B cell (primary cell): ENCODE measurements around the gene KANK2. TPM values are rescaled to one million over a fixed set of nuclear protein-coding genes. Genes with fewer than 3 reads are reported as not detected.

Source experiments
- ATAC-seq: fragments of 200-7000 bp; cut with Tn5 transposase; one replicate; pipeline ENCODE4 v1.10.0; 2021; ENCODE audit warnings: low read depth, mild to moderate bottlenecking, moderate number of reproducible peaks, moderate library complexity
- CTCF ChIA-PET: fragments of 350-600 bp; sonication (Branson Sonifier 250); formaldehyde crosslinking; loops from one replicate; lab custom pipeline; 2021; ENCODE audit warnings: antibody characterized with exemption, inconsistent platforms; lab: Charles Lee
- POLR2A ChIA-PET: fragments of 350-600 bp; sonication (Branson Sonifier 250); formaldehyde crosslinking; loops from one replicate; lab custom pipeline; 2021; ENCODE audit warnings: antibody characterized with exemption; lab: Charles Lee
- DNase-seq: peaks from one replicate; pipeline ENCODE4 v3.0.0; 2013
- H2AFZ ChIP-seq: 2 replicates; pipeline ENCODE4 v1.6.1; 2012; ENCODE audit warnings: mild to moderate bottlenecking, low read depth, low read length; ENCODE audit not compliant: insufficient read depth, poor library complexity, severe bottlenecking
- H3K27ac ChIP-seq, 2 donors: 1 replicate in 1 of 2; 2 replicates in 1 of 2; pipeline ENCODE4 v1.5.1; 2012 to 2013; ENCODE audit warnings: low read length in 2 of 2, mild to moderate bottlenecking in 2 of 2, moderate library complexity in 1 of 2
- H3K27me3 ChIP-seq, 4 experiments: fragments of 200-600 bp in 1 of 4; sonication (generic) in 1 of 4; replicated peaks in 1 of 4; 1 replicate in 2 of 4; 2 replicates in 2 of 4; pipeline versions ENCODE4 v1.6.1 to v1.7.0; 2013 to 2016; ENCODE audit warnings: low read length in 3 of 4, mild to moderate bottlenecking in 2 of 4, mixed read lengths in 1 of 4, moderate library complexity in 1 of 4; ENCODE audit not compliant: insufficient read depth in 4 of 4, control insufficient read depth in 3 of 4; ENCODE audit errors: control extremely low read depth in 1 of 4
- H3K36me3 ChIP-seq, 2 experiments: replicated peaks in 1 of 2; 1 replicate in 1 of 2; 2 replicates in 1 of 2; pipeline versions ENCODE4 v1.6.1 to v1.7.1; 2013; ENCODE audit warnings: low read length in 1 of 2; ENCODE audit not compliant: insufficient read depth in 2 of 2, control insufficient read depth in 1 of 2; ENCODE audit errors: control extremely low read depth in 1 of 2, extremely low read depth in 1 of 2
- H3K4me1 ChIP-seq, 2 donors: fragments of 200-600 bp in 1 of 2; sonication (generic) in 1 of 2; 1 replicate in 1 of 2; 2 replicates in 1 of 2; pipeline versions ENCODE4 v1.5.1 to v1.6.1; 2013 to 2017; ENCODE audit warnings: low read length in 2 of 2; ENCODE audit not compliant: control insufficient read depth in 2 of 2, insufficient read depth in 2 of 2
- H3K4me2 ChIP-seq: replicated peaks from 2 replicates; pipeline ENCODE3; 2012; ENCODE audit warnings: mild to moderate bottlenecking, low read depth, low read length; ENCODE audit not compliant: poor library complexity, severe bottlenecking
- H3K4me3 ChIP-seq, 5 experiments: fragments of 200-600 bp in 1 of 5; sonication (generic) in 1 of 5; 1 replicate in 3 of 5; 2 replicates in 2 of 5; pipeline versions ENCODE4 v1.5.1 to v1.7.0; 2011 to 2016; ENCODE audit warnings: low read length in 4 of 5, mild to moderate bottlenecking in 4 of 5, low read depth in 2 of 5, control low read depth in 1 of 5, moderate library complexity in 1 of 5; ENCODE audit not compliant: insufficient read depth in 1 of 5; ENCODE audit errors: control extremely low read depth in 1 of 5, extremely low read depth in 1 of 5
- H3K79me2 ChIP-seq: fragments of 200-600 bp; sonication (generic); one replicate; pipeline ENCODE4 v1.6.0; 2016; ENCODE audit warnings: low read length; ENCODE audit not compliant: control insufficient read depth, insufficient read depth
- H3K9ac ChIP-seq: fragments of 200-600 bp; sonication (generic); 2 replicates; pipeline ENCODE4 v1.6.1; 2017; ENCODE audit warnings: mild to moderate bottlenecking, low read length, moderate library complexity
- H3K9me3 ChIP-seq, 3 donors: one replicate each; pipeline versions ENCODE4 v1.6.1 to v1.7.1; 2013; ENCODE audit warnings: low read length in 2 of 3; ENCODE audit not compliant: control insufficient read depth in 2 of 3, insufficient read depth in 1 of 3; ENCODE audit errors: control extremely low read depth in 1 of 3
- H4K20me1 ChIP-seq: 2 replicates; pipeline ENCODE4 v1.6.0; 2012; ENCODE audit warnings: mild to moderate bottlenecking, low read length; ENCODE audit not compliant: insufficient read depth, control insufficient read depth, poor library complexity, severe bottlenecking
- H3K27ac Mint-ChIP-seq: one replicate; pipeline ENCODE4 v1.8.0; 2021; ENCODE audit warnings: mixed read lengths
- H3K27me3 Mint-ChIP-seq: one replicate; pipeline ENCODE4 v1.8.0; 2021; ENCODE audit warnings: mixed read lengths
- H3K4me1 Mint-ChIP-seq: one replicate; pipeline ENCODE4 v1.8.0; 2021; ENCODE audit warnings: mixed read lengths
- H3K4me3 Mint-ChIP-seq: one replicate; pipeline ENCODE4 v1.8.0; 2021; ENCODE audit warnings: mixed read lengths
- H3K9me3 Mint-ChIP-seq: one replicate; pipeline ENCODE4 v1.8.0; 2022; ENCODE audit warnings: mixed read lengths; ENCODE audit not compliant: insufficient read depth
- CTCF ChIP-seq: fragments of 200-600 bp; IDR thresholded peaks from one replicate; pipeline ENCODE4 v1.8.0; 2022; ENCODE audit warnings: antibody characterized with exemption, mild to moderate bottlenecking
- EZH2 ChIP-seq: IDR thresholded peaks from 2 replicates; pipeline ENCODE4 v1.6.1; 2012; ENCODE audit warnings: borderline replicate concordance, low read depth, mild to moderate bottlenecking, moderate library complexity, low read length; ENCODE audit not compliant: insufficient read depth, poor library complexity, severe bottlenecking
- WGBS: methylation state at CpG from one replicate; pipeline ENCODE4 v1.1.5; 2013; ENCODE audit warnings: missing lambda C conversion rate; ENCODE audit not compliant: insufficient coverage; 5-methylcytosine and 5-hydroxymethylcytosine counted together
- intact Hi-C: fragments of 100-400 bp; cut with micrococcal nuclease; formaldehyde crosslinking; loops from one replicate; pipeline ENCODE4 v1.10.0; 2022
- polyA plus RNA-seq: library from polyadenylated mRNA; depleted of rRNA; stranded (reverse); fragments of >200 nt; gene quantifications from 2 replicates; pipeline ENCODE4 v1.2.3, GENCODE V29; 2012
- total RNA-seq, 2 donors: library from RNA; stranded (reverse); fragments of 120-200 nt in 1 of 2; gene quantifications; 1 replicate in 1 of 2; 2 replicates in 1 of 2; pipeline versions ENCODE4 v1.2.3 to v1.2.4, GENCODE V29; 2013 to 2022

The KANK2 gene
- total and polyA plus RNA-seq, 2 donors (not counting 1 experiment from before 2014, with no cell fraction given): 0.54 to 18.9 TPM

GRCh38 chr19:11238041-11238440 is 40.7 kb upstream of the KANK2 start:
- Mint-ChIP-seq H3K27ac (no peak overlapping the region), H3K4me1 (no peaks in the 10 kb centered on the region), H3K4me3 (no peak overlapping the region), H3K9me3 (peaks cover 4% of the 10 kb centered on the region), H3K27me3 (no peaks in the 10 kb centered on the region)
- ChIA-PET POLR2A (no interaction called here), CTCF (no interaction called here)
- H3K79me2 ChIP-seq: no peaks in the 10 kb centered on the region
- intact Hi-C loops: no loop called here
- peaks cover 0 to 33% (median 12%) of the 10 kb centered on the region in 3 donors for H3K9me3 ChIP-seq
- DNase-seq (no peak), ATAC-seq (no peak)
- no peak overlapping the region for H3K27ac ChIP-seq
- H3K27me3 ChIP-seq: no peaks in the 10 kb centered on the region
- H3K4me3 ChIP-seq: no peak overlapping the region
- no peaks in the 10 kb centered on the region for H3K36me3 ChIP-seq
- no peak overlapping the region for H3K4me2 ChIP-seq
- no peak for TF ChIP-seq CTCF
- H3K4me1 ChIP-seq: no peaks in the 10 kb centered on the region
- no peak overlapping the region for H2AFZ ChIP-seq
- WGBS: 93% methylated on average over 11 of the region's 11 CpGs
- no peak overlapping the region for H3K9ac ChIP-seq
- H4K20me1 ChIP-seq: no peaks in the 10 kb centered on the region

- Histone ChIP-seq H3K79me2 (no peaks in the 10 kb centered on the region), H3K36me3 (no peaks in the 10 kb centered on the region), H3K4me2 (no peak overlapping the region), H3K4me1 (no peaks in the 10 kb centered on the region), H3K9ac (no peak overlapping the region), H3K27me3 (no peaks in the 10 kb centered on the region), H3K4me3 (no peak overlapping the region), H3K9me3 (peaks cover 0 to 33% (median 12%) of the 10 kb centered on the region in 3 donors), H3K27ac (no peak overlapping the region), H2AFZ (no peak overlapping the region), H4K20me1 (no peaks in the 10 kb centered on the region)
- 93% methylated on average over 15 of the region's 15 CpGs for WGBS
- ChIA-PET POLR2A (no interaction called here), CTCF (no interaction called here)
- Mint-ChIP-seq H3K4me3 (no peak overlapping the region), H3K9me3 (peaks cover 4% of the 10 kb centered on the region), H3K27ac (no peak overlapping the region), H3K4me1 (no peaks in the 10 kb centered on the region), H3K27me3 (no peaks in the 10 kb centered on the region)
- ATAC-seq: no peak
- DNase-seq: no peak
- TF ChIP-seq EZH2 (no peak), CTCF (no peak)
- intact Hi-C loops: no loop called here
Measured at GRCh38 chr19:11237321-11237720, 40.0 kb upstream of the KANK2 start.
